GM19467 (cell line): Measurements from ENCODE around the gene PIK3R5.

ENCODE experiments used
- ATAC-seq: cut with Tn5 transposase; IDR thresholded peaks from one replicate; pipeline ENCODE4 v1.9.1; 2021; ENCODE audit warnings: mild to moderate bottlenecking, moderate library complexity; ENCODE audit not compliant: unreplicated experiment

PIK3R5 gene

DNA sequence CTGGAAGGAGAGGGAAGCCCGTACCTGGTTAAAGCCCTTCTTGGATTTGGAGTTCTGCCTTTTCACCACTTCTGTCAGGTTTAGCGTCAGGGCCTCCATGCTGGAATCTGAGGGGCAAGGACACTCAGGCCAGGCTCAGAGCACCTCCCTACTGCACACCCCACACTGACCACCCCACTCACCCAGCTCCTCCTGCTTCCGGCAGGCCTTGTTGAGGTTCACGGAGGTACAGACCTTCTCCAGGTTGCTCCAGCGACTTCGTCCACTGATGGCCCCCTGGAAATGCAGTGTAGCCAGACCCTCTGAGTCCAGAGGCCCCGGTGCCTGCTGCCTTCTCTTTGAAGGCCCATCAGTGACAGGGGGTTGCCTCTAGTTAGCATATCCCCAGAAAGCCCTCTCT lies 83.9 kb downstream of the PIK3R5 start:
- no peak for ATAC-seq

DNA sequence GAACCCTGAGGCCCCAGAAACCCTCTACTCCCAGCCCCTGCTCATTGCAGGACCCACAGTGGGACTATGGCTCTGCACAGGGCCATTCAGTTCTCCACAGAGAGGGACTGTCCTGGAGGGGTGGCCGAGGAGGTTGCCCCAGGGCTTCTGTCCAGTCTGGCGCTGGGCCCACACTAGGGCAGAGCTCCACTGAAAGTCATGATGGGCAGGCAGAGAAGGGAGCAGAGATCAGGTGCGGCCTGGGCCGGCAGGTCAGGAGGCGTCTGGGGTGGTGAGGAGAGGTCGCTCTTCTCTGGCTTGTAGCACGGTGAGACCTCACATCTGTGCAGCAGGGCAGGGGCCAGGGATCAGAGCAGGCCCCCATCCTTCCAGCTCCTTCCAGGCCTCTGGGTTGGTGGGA lies 85.0 kb downstream of the PIK3R5 start:
- ATAC-seq: no peak

DNA sequence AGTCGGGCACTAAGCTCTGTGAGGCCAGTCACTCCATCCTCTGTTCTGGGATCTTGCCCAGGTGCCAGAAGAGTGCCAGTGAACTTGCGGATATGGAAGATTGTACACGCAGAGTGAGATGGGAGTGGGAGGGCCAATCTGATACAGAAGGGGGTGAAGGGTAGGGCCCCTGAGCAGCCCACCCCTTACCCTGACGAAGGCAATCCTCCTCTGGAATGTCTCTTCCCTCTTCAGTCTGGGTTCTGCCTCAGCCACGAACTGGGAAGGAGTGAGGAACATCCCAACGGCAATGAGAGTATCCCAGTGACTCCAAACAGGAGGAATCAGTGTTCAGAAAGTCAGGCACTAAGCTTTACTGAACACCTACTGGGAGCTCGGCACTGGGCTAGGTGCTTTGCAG lies 86.1 kb downstream of the PIK3R5 start:
- ATAC-seq: no peak

DNA sequence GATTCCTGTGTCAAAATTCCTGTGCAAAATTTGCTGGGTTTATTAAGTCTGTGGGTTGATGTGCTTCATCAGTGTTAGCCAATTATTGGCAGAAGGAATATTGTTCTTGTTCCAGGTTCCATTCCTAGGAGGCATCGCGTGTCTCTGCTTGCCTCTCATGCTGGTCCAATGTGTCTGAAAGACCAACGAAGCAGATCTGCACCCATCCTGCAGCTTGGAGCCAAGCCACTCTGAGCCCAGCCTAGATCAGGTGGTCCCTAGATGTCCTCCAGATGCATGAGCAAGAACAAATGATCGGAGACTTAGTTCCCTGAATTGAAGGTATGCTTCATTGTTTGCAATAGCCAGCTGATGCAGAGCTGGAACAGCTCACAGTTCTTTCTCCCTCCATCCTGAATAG lies 87.5 kb downstream of the PIK3R5 start:
- no peak for ATAC-seq

DNA sequence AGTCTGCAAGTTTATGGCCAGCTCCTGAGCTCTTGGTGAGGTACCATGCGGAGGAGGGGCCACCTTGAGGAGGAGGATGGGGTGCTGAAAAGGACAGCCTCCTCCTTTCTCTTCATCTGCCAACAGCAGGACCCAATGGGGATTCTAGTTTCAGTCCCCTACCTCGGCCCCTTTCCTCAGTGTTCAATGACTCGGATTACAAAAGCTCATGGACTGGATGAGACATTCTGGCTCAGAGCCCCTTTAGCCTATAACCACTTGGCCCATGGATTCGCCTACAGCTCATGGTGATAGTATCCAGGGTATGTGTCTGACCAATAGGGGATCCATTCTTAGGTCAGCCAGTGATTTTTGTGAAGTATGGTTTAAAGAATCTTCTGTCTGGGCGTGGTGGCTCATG lies 89.5 kb downstream of the PIK3R5 start:
- no peak for ATAC-seq

DNA sequence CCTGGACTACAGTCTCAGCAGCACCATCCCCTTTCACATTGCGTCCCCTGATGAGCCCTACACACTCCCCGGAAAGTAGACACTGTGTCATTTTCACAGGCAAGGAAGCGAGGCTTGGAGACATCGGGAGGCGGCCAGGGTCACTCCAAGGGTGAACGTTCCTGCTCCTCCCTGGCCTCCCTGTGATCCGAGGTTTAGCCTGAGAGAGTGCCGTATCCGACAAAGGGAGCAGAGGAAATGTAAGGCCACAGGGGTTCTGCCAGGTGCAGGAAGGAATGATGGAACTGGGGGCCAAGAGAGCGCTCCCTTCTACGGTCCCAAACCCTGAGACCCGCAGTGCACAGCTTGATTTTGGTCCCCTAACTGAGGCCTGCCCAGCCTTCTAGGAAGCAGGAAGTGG lies 90.1 kb downstream of the PIK3R5 start:
- ATAC-seq: no peak

DNA sequence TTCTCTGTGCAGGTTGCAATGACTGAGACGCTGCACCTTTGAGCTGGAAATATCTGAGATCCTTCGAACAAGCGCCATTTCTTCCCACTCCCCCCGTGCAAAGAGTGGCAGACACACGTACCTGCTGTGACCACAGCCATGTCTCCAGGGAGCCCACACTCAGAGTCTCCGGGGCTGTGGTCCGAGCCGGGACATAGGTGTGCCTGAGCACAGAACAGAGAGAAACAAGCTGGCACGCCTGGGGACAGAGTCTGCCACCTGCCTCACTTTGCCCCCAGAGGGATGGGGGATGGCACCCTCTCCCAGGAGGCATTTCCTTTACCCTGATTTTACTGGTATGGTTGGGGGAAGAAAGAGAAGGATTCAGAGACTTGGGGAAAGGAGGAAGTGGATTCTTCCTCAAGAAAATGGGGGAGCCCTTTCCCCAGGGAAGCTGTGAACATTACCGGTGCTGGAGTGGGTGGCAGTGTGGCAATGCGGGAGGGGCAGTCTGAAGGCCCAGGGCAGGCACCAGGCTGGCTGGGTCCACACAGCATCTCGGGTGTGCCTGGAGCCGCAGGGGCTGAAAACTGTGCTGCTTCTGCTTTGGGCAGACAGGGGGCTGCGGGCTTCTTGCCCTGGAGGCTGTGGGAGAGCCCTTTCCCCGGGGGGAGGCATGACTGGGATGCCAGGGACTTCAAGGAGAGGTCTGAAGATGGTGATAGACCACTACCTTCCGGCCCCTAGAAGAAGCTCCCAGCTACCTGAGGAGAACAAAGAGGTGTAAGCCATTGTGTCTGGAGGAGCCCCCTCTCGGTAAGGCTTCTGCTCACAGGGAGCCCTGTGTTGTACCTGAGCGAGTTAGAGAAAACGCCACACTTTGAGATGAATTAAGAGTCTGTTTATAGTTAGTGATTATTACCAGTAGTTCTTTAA lies 91.4 kb downstream of the PIK3R5 start:
- ATAC-seq: no peak

DNA sequence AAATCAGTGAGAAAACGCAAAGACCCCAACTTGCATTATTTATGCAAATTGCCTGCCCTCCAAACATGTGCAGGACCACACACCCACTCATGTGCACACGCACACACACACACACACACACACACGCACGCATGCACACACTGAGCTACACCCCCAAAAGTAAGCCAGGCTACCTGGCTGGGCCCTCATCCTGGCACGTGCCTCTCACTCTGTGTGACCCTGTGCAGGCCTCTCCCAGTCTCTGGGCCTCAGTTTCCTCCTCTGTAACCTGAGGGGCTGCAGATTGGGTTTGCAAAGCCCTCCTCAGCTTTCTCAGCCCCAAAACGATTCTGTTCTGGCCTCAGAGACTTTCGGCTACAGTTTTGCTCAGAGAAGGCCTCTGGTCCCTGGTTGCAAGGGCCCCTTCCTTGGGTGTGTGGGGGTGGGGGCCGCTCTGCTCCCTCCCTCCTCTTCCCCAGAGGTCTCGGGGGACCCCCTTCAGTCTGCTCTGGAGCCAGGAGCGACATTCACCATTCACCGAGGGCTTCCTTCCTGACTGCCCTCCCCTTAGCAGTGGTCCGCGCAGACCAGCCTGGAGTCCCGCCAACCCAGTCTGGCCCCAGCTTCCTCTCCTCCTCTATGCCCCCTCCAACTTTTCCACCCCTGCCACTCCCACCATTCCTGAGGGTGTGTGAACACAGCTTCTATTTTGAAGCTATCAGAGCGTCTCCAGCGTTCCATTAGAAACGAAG lies 92.6 kb downstream of the PIK3R5 start:
- no peak for ATAC-seq

DNA sequence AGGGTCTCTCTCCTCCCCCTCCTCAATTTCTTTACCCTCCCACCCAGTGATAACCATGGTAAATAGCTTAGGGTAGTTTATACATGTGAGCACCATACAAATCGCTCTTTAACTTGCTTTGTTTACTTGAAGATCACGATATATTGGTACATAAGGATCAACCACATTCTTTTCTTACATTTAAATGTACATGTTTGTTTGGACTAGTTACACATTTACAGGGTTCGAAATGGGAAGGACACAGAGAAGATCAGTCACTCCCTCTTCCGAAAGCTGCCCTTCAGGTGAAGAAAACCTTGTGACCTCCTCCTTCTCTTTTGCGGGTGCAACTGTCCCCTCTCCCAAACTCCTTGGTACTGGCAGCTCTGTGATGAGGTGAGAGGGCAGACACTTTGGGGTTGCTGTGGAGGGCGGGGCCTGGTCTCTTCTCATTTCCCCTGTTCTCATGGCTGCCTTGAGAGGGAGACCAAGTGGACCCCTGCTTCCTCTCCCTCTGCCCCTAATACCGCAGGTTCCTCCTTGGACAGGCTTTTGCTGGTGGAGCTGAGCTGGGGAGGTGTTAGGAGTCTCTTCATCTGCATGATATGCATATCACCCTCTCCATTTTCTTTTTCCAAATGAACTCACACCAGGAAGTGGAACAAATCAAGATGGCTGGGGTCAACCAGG lies 93.3 kb downstream of the PIK3R5 start:
- ATAC-seq: no peak

DNA sequence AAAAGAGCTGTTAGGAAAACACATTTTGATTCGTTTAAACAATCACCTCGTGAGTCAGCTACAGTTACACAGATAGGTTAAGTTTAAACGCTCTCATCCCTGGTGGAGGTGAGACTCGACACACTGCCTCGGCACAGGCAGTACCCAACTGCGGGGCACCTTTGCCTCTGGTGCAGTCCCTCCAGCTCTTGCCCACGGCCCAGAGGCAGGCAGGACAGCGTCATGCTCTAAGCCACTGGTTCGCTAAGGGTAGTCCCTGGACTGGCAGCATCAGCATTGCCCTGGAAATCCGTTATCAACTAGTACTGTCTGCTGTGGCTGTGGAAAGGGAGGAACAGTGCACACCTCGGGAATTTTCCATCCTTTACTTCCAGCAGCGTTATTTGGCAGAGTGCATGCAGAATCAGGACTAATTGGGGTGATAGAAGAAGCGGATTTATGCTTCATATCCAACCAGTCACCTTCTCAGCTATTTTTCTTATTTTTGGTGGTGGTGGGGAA lies 94.4 kb downstream of the PIK3R5 start:
- no peak for ATAC-seq

DNA sequence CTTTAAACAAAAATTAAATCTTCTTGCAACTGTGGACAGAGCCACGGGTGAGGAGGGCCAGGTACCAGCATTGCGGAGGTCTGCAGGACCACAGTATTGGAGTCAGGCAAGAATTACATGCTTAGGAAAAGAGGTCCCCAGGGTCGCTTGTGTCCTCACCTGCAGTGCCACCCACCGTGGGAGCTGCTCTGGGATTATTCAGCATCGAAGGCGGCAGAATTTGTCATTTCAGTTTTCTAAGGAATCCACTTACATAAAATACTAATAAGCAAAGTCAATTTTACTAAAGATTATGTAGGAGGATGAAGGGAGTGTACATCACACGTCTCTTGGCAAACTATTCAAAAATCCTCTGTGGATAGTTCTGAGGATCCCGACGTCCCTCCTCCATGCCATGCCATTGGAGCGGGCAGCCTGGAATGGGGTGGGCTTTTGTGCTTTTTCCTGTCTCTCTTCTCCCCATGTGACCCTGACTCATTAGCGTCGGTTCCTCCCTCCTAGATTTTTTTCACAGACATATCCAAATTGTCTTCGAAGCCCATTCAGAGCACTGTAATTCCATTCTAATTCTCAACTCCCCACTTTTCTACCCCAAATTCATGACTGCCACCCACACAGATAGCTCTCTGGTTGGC lies 95.0 kb downstream of the PIK3R5 start:
- ATAC-seq: no peak

DNA sequence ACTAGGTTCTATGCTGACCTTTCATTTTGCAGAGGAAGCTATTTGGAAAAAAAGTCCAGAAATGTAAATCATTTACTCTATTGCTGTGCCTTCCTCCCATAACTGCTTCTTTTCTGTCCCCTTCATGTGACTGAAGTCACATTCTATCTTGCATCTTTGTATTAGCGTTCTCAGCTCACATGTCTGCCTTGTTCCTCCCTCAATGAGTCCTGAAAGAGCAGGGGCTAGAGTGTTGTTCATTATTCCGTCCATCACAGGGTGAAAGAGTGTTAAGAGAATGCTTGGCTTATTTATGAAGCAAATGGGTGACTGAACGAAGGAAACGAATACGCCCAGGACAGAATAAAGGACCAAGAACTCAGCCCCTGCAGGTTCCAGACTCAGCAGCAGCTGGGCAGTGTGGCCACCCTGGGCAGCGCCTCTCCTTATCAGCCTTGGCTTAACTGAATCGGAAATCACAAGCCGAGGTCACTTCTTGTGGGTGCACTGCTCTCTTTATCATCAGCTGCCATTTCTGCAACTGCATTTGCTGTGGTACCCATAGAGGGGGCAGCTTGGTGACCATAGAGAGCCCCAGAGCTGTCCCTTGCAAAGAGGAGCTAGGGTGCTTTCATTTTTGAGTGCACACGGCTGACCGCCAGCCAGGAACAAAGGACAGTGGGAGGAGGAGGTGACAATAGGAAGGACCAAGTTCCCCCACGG lies 96.2 kb downstream of the PIK3R5 start:
- no peak for ATAC-seq

DNA sequence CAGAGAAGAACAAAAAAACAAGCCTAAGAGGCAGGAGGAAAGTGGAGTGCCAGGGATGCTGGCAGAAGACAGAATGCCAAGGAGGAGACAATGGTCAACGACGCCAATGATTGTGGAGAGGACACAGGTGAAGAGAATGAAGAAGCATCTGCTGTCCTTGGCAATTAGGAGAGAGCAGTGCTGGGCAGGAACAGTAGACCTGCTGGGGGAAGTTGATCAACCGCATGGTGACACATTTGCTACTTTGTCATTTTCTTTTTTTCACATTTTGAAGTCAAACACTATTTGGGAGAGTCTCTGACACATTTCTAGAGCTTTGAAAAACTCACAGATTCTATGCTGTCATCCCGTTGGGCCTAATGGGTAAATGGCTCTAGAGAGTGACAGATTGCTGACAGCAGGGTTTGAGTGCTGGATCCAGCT lies 97.0 kb downstream of the PIK3R5 start:
- ATAC-seq: no peak

DNA sequence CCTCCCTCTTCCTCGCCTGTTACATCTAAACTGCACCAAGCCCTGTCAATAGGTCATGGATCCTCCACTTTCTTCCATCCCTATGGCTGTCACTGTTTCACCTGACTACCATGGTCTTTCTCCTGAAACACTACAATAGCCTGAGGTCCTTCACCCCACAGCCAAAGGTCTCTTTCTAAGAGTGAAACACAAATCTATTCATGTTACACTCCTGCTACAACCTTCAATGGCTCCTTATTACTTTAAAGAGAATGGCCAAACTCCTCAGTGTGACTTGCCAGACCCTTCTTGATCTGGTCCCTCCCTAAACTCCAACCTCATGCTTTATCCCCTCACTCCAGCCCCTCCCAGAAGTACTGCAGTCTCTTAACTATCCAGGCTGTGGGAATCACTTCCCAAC lies 97.4 kb downstream of the PIK3R5 start:
- ATAC-seq: no peak

DNA sequence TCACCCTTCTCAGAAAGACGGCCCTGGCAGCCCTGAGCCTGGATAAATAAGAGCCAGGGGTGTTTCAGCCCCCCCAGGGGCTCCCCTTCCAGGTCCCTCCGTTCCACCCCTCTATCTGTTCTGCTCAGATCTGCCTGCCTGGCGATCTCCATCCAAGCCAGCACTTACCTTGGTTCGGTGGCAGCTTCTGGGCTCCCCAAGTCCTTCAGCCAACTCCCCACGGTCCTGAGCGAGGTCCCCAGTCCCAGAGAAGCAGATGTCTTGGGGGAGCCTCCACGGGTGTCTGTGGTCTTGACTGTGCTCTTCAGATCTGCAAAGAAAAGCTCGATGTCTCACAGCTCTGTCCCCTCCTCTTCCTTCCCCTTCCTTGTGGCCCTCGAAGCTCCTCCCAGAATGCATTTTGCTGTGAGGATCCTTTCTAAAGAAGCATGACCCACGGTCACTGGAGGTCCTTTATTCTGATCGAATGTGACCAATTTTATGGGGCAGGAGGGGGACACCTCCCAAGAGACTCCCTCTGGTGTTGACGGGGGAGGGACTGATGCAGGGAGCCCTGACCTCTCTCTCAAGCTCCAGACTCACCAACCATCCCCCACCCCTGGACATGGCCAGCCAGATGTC lies 98.0 kb downstream of the PIK3R5 start, which contains the start of gene PIK3R6:
Gene PIK3R6, minus strand, starts transcription at position 314 of the 621 bp plus-strand sequence. CDS start 17,880 bp downstream, outside the sequence.
- ATAC-seq: no peak

DNA sequence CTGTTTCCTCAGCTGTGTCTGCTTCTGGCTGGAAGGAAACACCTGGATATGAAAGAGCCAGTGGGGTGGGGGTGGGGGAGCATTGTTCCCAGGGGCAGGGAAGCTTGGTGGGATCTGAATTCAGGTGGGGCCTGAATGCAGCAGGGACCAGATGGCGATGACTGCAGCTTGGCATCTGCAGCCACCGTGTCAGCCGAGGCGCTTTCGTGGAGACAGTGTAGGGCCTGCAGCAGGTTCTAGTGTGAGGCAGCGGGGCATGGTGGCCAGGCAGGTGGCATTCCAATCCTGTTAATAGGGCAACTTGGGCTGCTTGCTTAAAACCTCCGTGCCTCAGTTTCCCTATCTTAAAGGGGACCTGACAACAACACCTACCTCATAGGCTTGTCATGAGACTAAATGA lies 99.7 kb downstream of the PIK3R5 start:
- ATAC-seq: no peak

DNA sequence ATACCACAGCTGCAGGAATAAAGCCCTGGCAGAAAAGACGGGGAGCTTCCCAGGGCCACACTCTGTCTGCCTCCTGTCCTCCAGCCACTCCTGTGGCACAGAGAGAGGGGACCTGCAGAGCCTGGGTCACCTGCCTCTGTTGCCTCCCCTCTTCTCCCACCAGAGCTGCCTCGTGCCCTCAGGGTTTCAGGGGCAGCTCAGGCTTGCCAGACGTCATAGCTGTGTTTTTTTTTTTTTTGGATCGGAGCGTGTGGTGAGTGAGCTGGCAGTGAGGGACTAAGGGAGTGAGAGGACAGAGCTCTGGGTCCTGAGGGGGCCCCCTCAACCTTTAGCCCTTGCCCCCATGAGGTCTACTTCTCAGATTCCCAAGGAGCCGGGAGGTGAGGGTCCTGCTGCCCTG lies 100.1 kb downstream of the PIK3R5 start:
- no peak for ATAC-seq

DNA sequence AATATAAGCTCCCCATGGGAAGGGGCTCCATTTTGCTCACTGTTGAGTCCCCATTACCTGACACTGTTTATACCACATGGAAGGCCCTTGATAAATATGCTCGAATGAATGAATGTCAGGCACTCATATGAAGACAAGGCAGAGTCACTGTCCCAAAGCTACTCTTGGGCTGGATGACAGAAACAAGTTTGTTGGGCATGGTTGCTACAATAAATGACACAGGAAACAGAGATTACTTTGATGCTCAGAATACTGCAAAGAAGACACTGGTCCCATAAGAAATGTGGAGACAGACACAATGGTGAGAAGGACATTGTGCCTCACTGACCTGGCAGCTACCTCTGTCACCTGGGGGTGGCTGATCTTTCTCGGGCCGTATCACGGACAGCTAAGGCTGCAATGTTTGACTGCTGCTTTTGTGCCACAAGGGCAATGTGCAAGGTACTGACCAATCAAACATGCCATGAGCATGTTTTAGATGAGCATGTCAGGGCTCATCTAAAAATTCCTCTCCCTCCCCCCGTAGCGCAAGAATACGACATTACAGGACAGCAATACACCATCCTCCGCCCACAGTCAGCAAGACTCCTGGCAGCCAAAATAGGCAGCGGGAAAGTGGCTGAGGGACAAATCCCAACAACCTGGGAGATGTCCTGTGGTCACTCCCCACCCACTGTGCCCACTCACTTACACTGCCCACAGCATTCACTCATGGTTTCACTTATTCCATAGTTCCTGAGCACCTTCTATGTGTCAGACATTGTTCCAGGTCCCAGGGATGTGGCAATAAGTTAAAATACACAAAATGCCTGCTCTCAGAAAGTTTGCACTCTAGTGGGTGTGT lies 103.1 kb downstream of the PIK3R5 start:
- ATAC-seq: no peak
